Measurements from ENCODE around the gene RALGDS. TPM values are rescaled to one million over a fixed set of nuclear protein-coding genes. Genes with fewer than 3 reads are reported as not detected.

Gene RALGDS
- total RNA-seq, 2 donors from 2014 or later, result 28.0 to 30.7 TPM

GRCh38 chr9:133088756-133089155 lies 32.3 kb downstream of the RALGDS start:
- Histone ChIP-seq H3K27ac (ENCODE audit: low read depth, low read length) (no peak overlapping the region), H3K27me3 (ENCODE audit: control insufficient read depth, insufficient read depth, low read length, poor library complexity, severe bottlenecking) (no peaks in the 10 kb centered on the region), H3K9me3 (ENCODE audit: control insufficient read depth, low read length) (no peaks in the 10 kb centered on the region), H3K4me1 (ENCODE audit: control insufficient read depth, insufficient read depth, low read length) (no peaks in the 10 kb centered on the region), H3K4me3 (ENCODE audit: low read length) (no peak overlapping the region), H3K36me3 (ENCODE audit: control insufficient read depth, insufficient read depth, low read length) (no peaks in the 10 kb centered on the region), H3K9ac (ENCODE audit: extremely low read depth, low read length, poor library complexity, severe bottlenecking) (no peak overlapping the region)
- H3K9me3 Mint-ChIP-seq, result no peaks in the 10 kb centered on the region
- no peak overlapping the region for H3K4me3 Mint-ChIP-seq
- no peaks in the 10 kb centered on the region for H3K36me3 Mint-ChIP-seq (ENCODE audit: low read depth)
- 94 to 96% methylated on average over 7 of the region's 7 CpGs for WGBS, 2 experiments (ENCODE audit: insufficient coverage in 1 of 2, insufficient read length in 1 of 2)
- no peak overlapping the region for H3K27ac Mint-ChIP-seq
- H3K27me3 Mint-ChIP-seq (ENCODE audit: insufficient read depth), result no peaks in the 10 kb centered on the region
- TF ChIP-seq, protein P1, sequence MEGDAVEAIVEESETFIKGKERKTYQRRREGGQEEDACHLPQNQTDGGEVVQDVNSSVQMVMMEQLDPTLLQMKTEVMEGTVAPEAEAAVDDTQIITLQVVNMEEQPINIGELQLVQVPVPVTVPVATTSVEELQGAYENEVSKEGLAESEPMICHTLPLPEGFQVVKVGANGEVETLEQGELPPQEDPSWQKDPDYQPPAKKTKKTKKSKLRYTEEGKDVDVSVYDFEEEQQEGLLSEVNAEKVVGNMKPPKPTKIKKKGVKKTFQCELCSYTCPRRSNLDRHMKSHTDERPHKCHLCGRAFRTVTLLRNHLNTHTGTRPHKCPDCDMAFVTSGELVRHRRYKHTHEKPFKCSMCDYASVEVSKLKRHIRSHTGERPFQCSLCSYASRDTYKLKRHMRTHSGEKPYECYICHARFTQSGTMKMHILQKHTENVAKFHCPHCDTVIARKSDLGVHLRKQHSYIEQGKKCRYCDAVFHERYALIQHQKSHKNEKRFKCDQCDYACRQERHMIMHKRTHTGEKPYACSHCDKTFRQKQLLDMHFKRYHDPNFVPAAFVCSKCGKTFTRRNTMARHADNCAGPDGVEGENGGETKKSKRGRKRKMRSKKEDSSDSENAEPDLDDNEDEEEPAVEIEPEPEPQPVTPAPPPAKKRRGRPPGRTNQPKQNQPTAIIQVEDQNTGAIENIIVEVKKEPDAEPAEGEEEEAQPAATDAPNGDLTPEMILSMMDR (conservative IDR thresholded peaks at IDR 0.05), result no peak
- DNase-seq, result no peak
- no peaks in the 10 kb centered on the region for H3K4me1 Mint-ChIP-seq

DNA sequence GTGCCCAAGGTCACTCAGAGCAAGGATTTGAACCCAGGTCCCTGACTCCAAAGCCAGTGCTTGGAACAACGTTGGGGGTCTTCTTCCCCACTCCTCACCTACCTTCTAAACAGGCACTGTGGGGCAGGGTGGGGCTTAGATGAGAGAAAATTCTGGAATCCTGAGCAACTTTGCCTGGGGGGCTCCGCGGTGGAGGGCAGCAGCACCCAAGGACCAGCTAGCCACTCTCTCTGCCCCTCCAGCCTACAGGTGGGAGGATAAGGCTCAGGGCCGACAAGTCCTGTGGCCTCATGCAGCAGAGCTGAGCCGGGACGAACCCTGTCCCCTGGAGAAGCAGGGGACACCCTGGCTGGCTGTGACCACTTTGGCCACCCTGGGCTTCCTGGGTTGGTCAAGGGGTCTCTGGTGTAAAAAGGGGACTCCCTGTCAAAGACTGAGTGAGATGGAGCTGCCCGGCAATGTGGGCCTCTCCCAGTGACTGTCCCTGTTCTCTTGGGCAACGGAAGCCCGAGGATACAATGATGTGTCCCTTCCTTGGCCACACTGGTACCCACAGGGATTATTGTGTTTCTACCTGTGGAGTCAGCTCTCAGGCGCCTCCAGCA lies 32.8 kb downstream of the RALGDS start:
- no peaks in the 10 kb centered on the region for H3K36me3 Mint-ChIP-seq (ENCODE audit: low read depth)
- no peaks in the 10 kb centered on the region for H3K27me3 ChIP-seq (ENCODE audit: control insufficient read depth, insufficient read depth, low read length, poor library complexity, severe bottlenecking)
- H3K9me3 ChIP-seq (ENCODE audit: control insufficient read depth, low read length), result no peaks in the 10 kb centered on the region
- H3K9me3 Mint-ChIP-seq, result no peaks in the 10 kb centered on the region
- H3K27me3 Mint-ChIP-seq (ENCODE audit: insufficient read depth), result no peaks in the 10 kb centered on the region
- 91 to 98% methylated on average over 8 to 10 of the region's 10 CpGs for WGBS, 2 experiments (ENCODE audit: insufficient coverage in 1 of 2, insufficient read length in 1 of 2)
- H3K9ac ChIP-seq (ENCODE audit: extremely low read depth, low read length, poor library complexity, severe bottlenecking), result no peak overlapping the region
- TF ChIP-seq, protein P1 (conservative IDR thresholded peaks at IDR 0.05), result no peak
- H3K27ac Mint-ChIP-seq, result no peak overlapping the region
- H3K36me3 ChIP-seq (ENCODE audit: control insufficient read depth, insufficient read depth, low read length), result no peaks in the 10 kb centered on the region
- DNase-seq, result no peak
- no peak overlapping the region for H3K4me3 Mint-ChIP-seq
- no peaks in the 10 kb centered on the region for H3K4me1 ChIP-seq (ENCODE audit: control insufficient read depth, insufficient read depth, low read length)
- H3K27ac ChIP-seq (ENCODE audit: low read depth, low read length), result no peak overlapping the region
- H3K4me3 ChIP-seq (ENCODE audit: low read length), result no peak overlapping the region
- no peaks in the 10 kb centered on the region for H3K4me1 Mint-ChIP-seq

DNA sequence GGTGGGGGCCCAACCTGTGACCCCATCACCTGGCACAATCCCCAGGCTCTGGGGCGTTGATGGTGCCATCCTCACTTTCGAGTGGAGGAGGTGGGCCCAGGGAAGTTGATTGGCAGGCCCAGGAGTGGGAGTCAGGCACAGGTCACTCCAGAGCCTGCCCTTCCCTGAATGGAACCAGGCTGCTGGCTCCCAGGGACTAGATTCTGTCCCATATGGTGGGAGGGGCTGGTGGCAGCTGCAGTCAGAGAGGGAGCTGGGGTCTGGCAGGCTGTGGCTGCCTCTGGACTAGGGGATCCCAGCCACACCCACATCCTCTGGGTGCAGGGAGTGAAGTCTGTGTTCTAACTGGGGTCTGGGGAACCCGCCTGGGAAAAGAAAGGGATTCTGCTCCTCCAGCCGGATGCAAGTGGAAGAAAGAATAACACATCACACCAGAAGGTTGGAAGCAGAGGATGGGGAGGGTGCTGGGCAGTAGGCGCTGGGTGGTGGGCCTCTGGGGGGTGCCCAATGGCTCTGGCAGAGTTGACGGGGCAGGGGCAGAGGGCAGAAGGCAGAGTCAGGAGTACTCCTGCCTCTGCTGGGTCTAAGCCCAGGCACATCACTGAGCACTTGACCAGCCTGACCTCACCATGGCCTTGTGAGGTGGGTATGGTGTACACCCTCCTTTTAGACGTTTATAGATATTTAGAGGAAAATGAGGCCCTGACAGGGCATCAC lies 33.5 kb downstream of the RALGDS start:
- H3K4me3 ChIP-seq (ENCODE audit: low read length), result no peak overlapping the region
- no peak overlapping the region for H3K9ac ChIP-seq (ENCODE audit: extremely low read depth, low read length, poor library complexity, severe bottlenecking)
- H3K9me3 Mint-ChIP-seq, result no peaks in the 10 kb centered on the region
- H3K27me3 Mint-ChIP-seq (ENCODE audit: insufficient read depth), result no peaks in the 10 kb centered on the region
- H3K27ac Mint-ChIP-seq, result no peak overlapping the region
- TF ChIP-seq, protein P1 (conservative IDR thresholded peaks at IDR 0.05), result no peak
- H3K4me1 Mint-ChIP-seq, result no peaks in the 10 kb centered on the region
- no peaks in the 10 kb centered on the region for H3K36me3 Mint-ChIP-seq (ENCODE audit: low read depth)
- H3K27ac ChIP-seq (ENCODE audit: low read depth, low read length), result no peak overlapping the region
- H3K9me3 ChIP-seq (ENCODE audit: control insufficient read depth, low read length), result no peaks in the 10 kb centered on the region
- H3K36me3 ChIP-seq (ENCODE audit: control insufficient read depth, insufficient read depth, low read length), result no peaks in the 10 kb centered on the region
- no peak overlapping the region for H3K4me3 Mint-ChIP-seq
- no peaks in the 10 kb centered on the region for H3K4me1 ChIP-seq (ENCODE audit: control insufficient read depth, insufficient read depth, low read length)
- no peaks in the 10 kb centered on the region for H3K27me3 ChIP-seq (ENCODE audit: control insufficient read depth, insufficient read depth, low read length, poor library complexity, severe bottlenecking)
- 84 to 90% methylated on average over 2 to 7 of the region's 7 CpGs for WGBS, 2 experiments (ENCODE audit: insufficient coverage in 1 of 2, insufficient read length in 1 of 2)
- no peak for DNase-seq
